Panc1 (cell line): ENCODE results near the gene ALDH5A1. TPM values are rescaled to one million over a fixed set of nuclear protein-coding genes. Genes with fewer than 3 reads are reported as not detected.

Experiments
- ATAC-seq: fragments of 200-7000 bp; cut with Tn5 transposase; 2 replicates; pipeline ENCODE4 v1.9.1; 2020; ENCODE audit warnings: mild to moderate bottlenecking, moderate library complexity
- BruUV-seq: library from RNA; stranded (reverse); fragments of 400-500 nt; replicated peaks from 2 replicates; lab custom pipeline; 2021; lab: Mats Ljungman, UMichigan
- CTCF ChIA-PET: fragments of 300-600 bp; sonication (Branson Sonifier 250); formaldehyde crosslinking; loops from one replicate; lab custom pipeline; 2022; ENCODE audit warnings: antibody characterized with exemption; lab: Charles Lee
- POLR2A ChIA-PET: fragments of 300-600 bp; sonication (Branson Sonifier 250); formaldehyde crosslinking; loops from one replicate; lab custom pipeline; 2022; ENCODE audit warnings: antibody characterized with exemption; lab: Charles Lee
- DNase-seq: peaks from one replicate; pipeline ENCODE4 v3.0.0-alpha.2; 2010; ENCODE audit warnings: low read depth, low spot score
- H3K27ac ChIP-seq: 2 replicates; pipeline ENCODE4 v1.5.1; 2011; ENCODE audit warnings: mild to moderate bottlenecking, low read length, inconsistent platforms
- H3K27me3 ChIP-seq: fragments of 200-500 bp; sonication (Bioruptor generic); 2 replicates; pipeline ENCODE4 v1.6.0; 2014; ENCODE audit warnings: low read length, inconsistent platforms; ENCODE audit not compliant: control insufficient read depth, insufficient read depth
- H3K36me3 ChIP-seq: fragments of 200-500 bp; sonication (Bioruptor generic); 2 replicates; pipeline ENCODE4 v1.5.1; 2014; ENCODE audit warnings: inconsistent platforms, mild to moderate bottlenecking, low read length, moderate library complexity; ENCODE audit not compliant: control insufficient read depth, insufficient read depth
- H3K4me1 ChIP-seq: 2 replicates; pipeline ENCODE4 v1.5.1; 2011; ENCODE audit warnings: inconsistent platforms, mild to moderate bottlenecking, low read length, moderate library complexity; ENCODE audit not compliant: control insufficient read depth, insufficient read depth
- H3K4me3 ChIP-seq, 2 experiments: 2 replicates each; pipeline ENCODE4 v1.5.1; 2011 to 2012; ENCODE audit warnings: low read depth in 2 of 2, low read length in 2 of 2, mild to moderate bottlenecking in 2 of 2, inconsistent platforms in 1 of 2, moderate library complexity in 1 of 2
- H3K9me3 ChIP-seq: fragments of 200-500 bp; sonication (Bioruptor generic); 2 replicates; pipeline ENCODE4 v1.5.1; 2014; ENCODE audit warnings: low read depth, mild to moderate bottlenecking, inconsistent platforms, low read length, moderate library complexity; ENCODE audit not compliant: control insufficient read depth, insufficient read depth
- CTCF ChIP-seq: fragments of 450-650 bp; IDR thresholded peaks from 2 replicates; pipeline ENCODE4 v1.5.1; 2017; ENCODE audit warnings: mild to moderate bottlenecking
- POLR2AphosphoS5 ChIP-seq: IDR thresholded peaks from 2 replicates; pipeline ENCODE4 v1.6.1; 2012; ENCODE audit warnings: mild to moderate bottlenecking, low read depth, low read length, moderate library complexity
- REST ChIP-seq, 2 experiments: IDR thresholded peaks; 2 replicates each; pipeline ENCODE4 v1.6.1; 2011 to 2012; ENCODE audit warnings: low read depth in 2 of 2, control low read depth in 1 of 2, low read length in 1 of 2, mild to moderate bottlenecking in 1 of 2, moderate library complexity in 1 of 2; ENCODE audit not compliant: insufficient read depth in 1 of 2
- SIN3A ChIP-seq: IDR thresholded peaks from 2 replicates; pipeline ENCODE4 v1.6.1; 2012; ENCODE audit warnings: low read depth, mild to moderate bottlenecking, low read length, moderate library complexity, borderline replicate concordance; ENCODE audit not compliant: insufficient read depth
- TCF7L2 ChIP-seq: IDR thresholded peaks from 2 replicates; pipeline ENCODE4 v1.6.1; 2011; ENCODE audit warnings: mild to moderate bottlenecking, low read depth, low read length, inconsistent platforms
- in situ Hi-C: cut with HindIII; loops from 2 replicates; pipeline ENCODE4 v1.10.0; 2016; ENCODE audit warnings: low sequenced_read_pairs, low pct_unique_long_range_greater_than_20kb
- intact Hi-C: fragments of 100-400 bp; cut with micrococcal nuclease; formaldehyde crosslinking; loops from one replicate; pipeline ENCODE4 v1.10.0; 2022; ENCODE audit not compliant: unreplicated experiment
- total RNA-seq: library from RNA; stranded (reverse); gene quantifications from one replicate; pipeline ENCODE4 v1.2.1, GENCODE V29; 2021; ENCODE audit not compliant: unreplicated experiment

The ALDH5A1 gene
- total RNA-seq, 1 experiment from 2014 or later, result 4.2 TPM

GRCh38 chr6:24446670-24447069 is 48.1 kb upstream of the ALDH5A1 start:
- BruUV-seq, result no TSS peak
- CTCF ChIA-PET, result no interaction called here
- ATAC-seq, result no peak

GRCh38 chr6:24448396-24448795 is 46.4 kb upstream of the ALDH5A1 start:
- BruUV-seq, result no TSS peak
- intact Hi-C loops (no loop called here), in situ Hi-C loops (no loop called here)
- H3K9me3 ChIP-seq, result no peaks in the 10 kb centered on the region
- DNase-seq (no peak), ATAC-seq (no peak)
- ChIA-PET CTCF (no interaction called here), POLR2A (no interaction called here)
- H3K4me1 ChIP-seq, result no peaks in the 10 kb centered on the region
- TF ChIP-seq SIN3A, result no peak
- no peak for TF ChIP-seq REST (IDR thresholded peaks at IDR 0.05; ENCODE audit: insufficient read depth in 1 of 2, low read depth in 2 of 2, low read length in 1 of 2)
- TF ChIP-seq POLR2AphosphoS5, result no peak
- TF ChIP-seq TCF7L2, result no peak
- no peak for TF ChIP-seq CTCF
- H3K27me3 ChIP-seq, result no peaks in the 10 kb centered on the region
- no peak overlapping the region for H3K4me3 ChIP-seq
- no peaks in the 10 kb centered on the region for H3K36me3 ChIP-seq
- no peak overlapping the region for H3K27ac ChIP-seq

More at GRCh38 chr6:24446670-24447069, 48.1 kb upstream of the ALDH5A1 start:
- H3K4me1 ChIP-seq, result no peaks in the 10 kb centered on the region
- no peak overlapping the region for H3K27ac ChIP-seq
- TF ChIP-seq CTCF (no peak), REST (IDR thresholded peaks at IDR 0.05; ENCODE audit: insufficient read depth in 1 of 2, low read depth in 2 of 2, low read length in 1 of 2) (no peak), SIN3A (no peak), POLR2AphosphoS5 (no peak), TCF7L2 (no peak)
- no peak overlapping the region for H3K4me3 ChIP-seq
- in situ Hi-C loops (no loop called here), intact Hi-C loops (no loop called here)
- H3K9me3 ChIP-seq, result no peaks in the 10 kb centered on the region
- H3K36me3 ChIP-seq, result no peaks in the 10 kb centered on the region
- DNase-seq, result no peak
- POLR2A ChIA-PET, result no interaction called here
- no peaks in the 10 kb centered on the region for H3K27me3 ChIP-seq
